HG03342 (cell line): ENCODE results near the gene GLTPD2.

Source experiments
- ATAC-seq: cut with Tn5 transposase; IDR thresholded peaks from one replicate; pipeline ENCODE4 v1.9.1; 2021; ENCODE audit warnings: mild to moderate bottlenecking, moderate library complexity; ENCODE audit not compliant: unreplicated experiment

Gene GLTPD2

GRCh38 chr17:4788807-4789700 lies at the start of gene GLTPD2:
Gene GLTPD2 (plus strand): TSS chr17:4788964. CDS start chr17:4789012, 48 bp downstream.
- no peak for ATAC-seq

DNA sequence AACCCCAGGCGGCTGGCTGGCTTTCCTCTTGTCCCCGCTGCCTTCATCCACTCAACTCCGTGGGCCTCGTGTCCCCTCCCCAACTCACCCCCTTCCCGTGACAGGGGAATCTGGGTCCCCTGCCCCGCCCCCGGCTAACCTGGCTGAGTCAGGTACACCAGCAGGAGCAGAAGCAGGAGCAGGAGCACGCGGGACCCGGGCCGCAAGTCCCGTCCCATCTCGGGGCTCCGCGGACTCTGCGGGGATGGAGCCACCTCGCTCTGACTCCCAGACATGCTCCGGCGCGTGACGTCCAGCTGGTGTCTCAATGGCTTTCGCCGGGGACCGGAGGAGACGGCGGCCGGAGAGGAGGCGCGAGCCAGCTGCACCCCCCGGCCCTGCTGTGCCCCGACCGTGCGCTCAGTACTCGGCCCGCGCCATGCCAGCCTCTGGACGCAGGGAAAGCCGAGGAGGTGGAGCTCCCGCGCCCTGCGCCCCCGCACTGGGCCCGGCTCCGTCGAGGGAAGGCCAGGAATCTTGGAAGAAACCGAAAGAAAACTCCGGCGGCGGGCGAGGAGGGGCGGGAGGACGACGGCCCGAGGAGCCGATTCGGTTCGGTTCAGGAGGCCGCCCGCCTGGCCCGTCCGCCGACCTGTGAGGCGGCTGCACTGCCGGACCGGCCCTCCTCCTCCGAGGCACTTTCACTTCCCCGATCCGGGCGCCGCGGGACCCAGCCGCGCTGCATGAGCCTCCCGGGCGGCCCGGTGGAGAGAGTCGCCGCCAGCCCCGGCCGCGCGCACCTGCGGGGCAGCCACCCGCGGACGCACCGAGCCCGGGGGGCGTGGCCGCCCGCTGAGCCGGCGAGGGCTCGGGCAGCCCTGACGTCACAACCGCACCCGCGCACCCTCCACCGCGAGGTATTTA lies 49.4 kb upstream of the GLTPD2 start, which contains the start of the genes CXCL16 and ZMYND15:
Gene CXCL16 (minus strand): TSS at position 807 of the 903 bp plus-strand sequence. CDS start 589 bp downstream, at position 218.
Gene ZMYND15 (plus strand): TSS at position 712 of the 903 bp plus-strand sequence. CDS start 716 bp downstream, outside the sequence.
- no peak for ATAC-seq

DNA sequence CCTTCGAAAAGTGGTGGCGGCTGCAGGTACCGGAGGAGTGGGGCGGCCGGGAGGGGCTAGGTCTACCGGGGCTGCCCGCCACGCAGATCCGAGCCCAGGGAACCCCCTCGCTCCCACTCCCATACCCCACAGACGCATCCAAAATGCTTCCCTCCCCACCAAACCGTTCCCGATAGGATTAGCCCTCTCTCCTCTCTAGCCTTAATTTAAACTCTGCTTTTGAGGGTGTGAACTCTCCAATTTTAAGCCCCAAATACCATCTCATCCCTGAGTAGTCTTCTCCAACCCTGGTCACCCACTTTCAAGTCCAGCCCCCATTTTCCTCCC lies 48.8 kb upstream of the GLTPD2 start:
- no peak for ATAC-seq

DNA sequence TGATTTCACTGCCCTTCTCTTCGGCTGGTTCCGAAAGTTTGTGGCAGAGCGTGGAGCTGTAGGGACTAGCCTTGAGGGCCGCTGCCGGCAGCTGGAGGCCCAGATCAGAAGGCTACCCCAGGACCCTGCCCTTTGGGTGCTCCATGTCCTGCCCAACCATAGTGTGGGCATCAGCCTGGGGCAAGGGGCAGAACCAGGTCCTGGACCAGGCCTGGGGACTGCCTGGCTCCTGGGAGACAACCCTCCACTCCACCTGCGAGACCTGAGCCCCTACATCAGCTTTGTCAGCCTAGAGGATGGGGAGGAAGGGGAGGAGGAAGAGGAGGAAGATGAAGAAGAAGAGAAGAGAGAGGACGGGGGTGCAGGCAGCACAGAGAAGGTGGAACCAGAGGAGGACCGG lies 48.2 kb upstream of the GLTPD2 start:
- ATAC-seq, result no peak

DNA sequence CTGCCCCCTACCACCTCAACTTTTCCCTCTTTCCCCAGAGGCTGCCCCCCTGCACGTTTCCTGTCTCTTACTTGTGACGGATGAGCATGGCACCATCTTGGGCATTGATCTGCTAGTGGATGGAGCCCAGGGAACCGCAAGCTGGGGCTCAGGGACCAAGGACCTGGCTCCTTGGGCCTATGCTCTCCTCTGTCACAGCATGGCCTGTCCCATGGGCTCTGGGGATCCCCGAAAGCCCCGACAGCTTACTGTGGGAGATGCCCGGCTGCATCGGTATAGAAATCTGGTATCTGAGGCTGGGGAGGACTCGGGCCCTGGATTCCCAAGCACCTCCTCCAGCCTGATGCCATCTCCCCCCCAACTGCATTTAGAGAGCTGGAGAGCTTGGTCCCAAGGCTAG lies 47.2 kb upstream of the GLTPD2 start:
- no peak for ATAC-seq

- ATAC-seq, result no peak
Measured at GRCh38 chr17:4742133-4742532, 46.6 kb upstream of the GLTPD2 start.

DNA sequence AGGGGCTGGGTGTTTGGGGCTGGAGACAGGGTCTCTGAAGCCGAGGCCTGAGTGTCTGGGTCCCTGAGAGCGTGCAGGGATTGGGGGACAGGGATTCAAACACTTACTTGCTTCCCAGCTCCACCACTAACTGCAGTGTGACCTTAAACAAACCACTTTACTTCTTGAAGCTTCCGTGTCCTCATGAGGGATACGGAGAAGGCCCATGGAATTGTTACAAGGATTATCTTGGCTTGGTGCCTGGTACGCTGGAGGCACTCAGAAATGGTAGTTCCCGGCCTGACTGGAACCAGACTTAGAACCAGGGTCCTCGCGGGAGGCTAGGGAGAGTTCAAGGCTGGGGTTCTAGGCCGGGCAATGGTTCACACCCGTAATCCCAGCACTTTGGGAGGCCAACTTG lies 46.1 kb upstream of the GLTPD2 start:
- ATAC-seq, result no peak

GRCh38 chr17:4743216-4743615 lies 45.5 kb upstream of the GLTPD2 start:
- no peak for ATAC-seq

- no peak for ATAC-seq
Measured at GRCh38 chr17:4743898-4744297, 44.9 kb upstream of the GLTPD2 start.

GRCh38 chr17:4744999-4745969 lies 43.5 kb upstream of the GLTPD2 start:
- no peak for ATAC-seq

DNA sequence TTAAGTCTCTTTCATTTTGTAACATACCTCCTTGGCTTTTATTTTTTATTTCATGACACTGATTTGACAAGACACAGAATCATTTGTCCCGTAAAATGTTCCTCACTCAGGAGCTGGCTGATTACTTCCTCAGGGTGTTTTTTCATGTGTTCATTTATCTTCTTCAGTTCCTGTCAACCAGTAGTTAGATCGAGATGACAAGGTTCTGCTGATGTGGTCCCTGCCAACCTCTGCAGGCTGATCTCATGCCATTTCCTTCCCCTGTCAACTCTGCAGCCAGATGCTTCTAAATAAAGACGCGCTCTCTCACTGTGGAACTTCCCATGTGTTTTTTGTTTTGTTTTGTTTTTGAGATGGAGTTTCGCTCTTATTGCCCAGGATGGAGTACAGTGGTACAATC lies 40.9 kb upstream of the GLTPD2 start:
- ATAC-seq, result no peak

- no peak for ATAC-seq
Measured at GRCh38 chr17:4748686-4749085, 40.1 kb upstream of the GLTPD2 start.

- ATAC-seq, result no peak
Measured at GRCh38 chr17:4750606-4751005, 38.2 kb upstream of the GLTPD2 start.

DNA sequence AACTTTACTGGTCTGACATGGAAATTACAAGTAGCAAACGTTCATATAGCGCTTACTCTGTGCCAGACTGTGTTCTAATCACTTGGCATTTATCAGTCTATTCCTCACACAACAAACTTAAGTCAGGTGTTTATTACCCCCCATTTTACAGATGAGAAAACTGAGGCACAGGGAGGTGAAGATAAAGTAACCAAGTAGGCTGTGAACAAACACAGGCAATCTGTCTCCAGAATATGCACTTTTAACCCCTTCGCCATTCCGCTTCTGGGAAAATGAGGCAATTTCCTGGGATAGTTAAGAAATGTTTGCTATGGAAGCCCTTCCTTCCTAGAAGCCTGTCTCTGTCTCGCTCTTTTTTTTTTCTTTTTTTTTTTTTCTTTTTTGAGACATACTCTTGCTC lies 36.8 kb upstream of the GLTPD2 start:
- ATAC-seq, result no peak

DNA sequence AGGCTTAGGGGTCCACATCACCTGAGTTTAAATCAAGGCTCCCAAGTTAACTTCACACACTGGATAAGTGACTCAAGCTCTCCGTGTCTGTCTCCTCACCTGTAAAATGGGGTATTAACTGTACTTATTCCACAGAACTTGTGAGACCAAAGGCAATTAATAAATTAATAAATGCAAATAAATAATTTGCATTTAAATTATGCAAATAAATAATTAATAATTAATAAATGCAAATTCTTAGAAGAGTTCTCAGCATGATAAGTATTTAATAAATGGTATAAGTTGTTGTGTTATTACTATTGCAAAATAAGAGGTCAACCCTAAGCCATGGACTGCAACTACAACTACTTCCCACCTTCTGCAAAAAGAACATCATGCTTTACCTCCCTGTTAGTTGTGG lies 35.4 kb upstream of the GLTPD2 start:
- no peak for ATAC-seq

DNA sequence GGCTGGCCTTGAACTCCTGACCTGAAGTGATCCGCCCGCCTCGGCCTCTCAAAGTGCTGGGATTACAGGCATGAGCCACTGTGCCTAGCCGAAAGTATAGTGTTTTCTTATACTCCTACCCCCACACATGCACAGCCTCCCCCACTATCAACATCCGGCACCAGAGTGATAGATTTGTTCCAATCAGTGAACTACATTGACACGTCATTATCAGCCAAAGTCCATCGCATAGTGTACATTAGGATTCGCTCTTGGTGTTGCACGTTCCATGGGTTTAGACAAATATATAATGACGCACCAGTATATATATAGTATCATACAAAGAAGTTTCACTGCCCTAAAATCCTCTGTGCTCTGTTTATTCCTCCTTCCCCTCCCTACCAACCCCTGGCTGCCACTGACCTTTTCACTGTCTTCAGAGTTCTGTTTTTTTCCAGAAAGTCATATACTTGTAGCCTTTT lies 29.0 kb upstream of the GLTPD2 start:
- ATAC-seq, result no peak

- ATAC-seq, result no peak
Measured at GRCh38 chr17:4764595-4764994, 24.2 kb upstream of the GLTPD2 start.

- ATAC-seq, result no peak
Measured at GRCh38 chr17:4766201-4766600, 22.6 kb upstream of the GLTPD2 start.

DNA sequence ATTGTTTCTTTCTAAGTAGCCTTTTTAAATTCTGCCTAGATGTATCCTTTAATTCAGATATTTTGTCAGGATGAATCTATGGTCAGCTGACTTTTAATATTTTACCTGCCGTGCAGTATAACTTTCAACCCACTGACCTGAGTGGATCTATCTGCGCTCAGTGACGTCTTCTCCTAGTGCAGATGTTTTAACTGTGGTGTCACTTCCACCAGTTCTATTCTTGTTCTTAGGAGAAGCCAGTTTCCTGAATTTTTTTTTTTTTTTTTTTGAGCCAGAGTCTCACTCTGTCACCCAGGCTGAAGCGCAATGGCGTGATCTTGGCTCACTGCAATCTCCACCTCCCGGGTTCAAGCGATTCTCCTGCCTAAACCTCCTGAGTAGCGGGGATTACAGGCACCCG lies 22.0 kb upstream of the GLTPD2 start:
- ATAC-seq, result no peak

- ATAC-seq, result no peak
Measured at GRCh38 chr17:4768298-4768697, 20.5 kb upstream of the GLTPD2 start.
